Psoas muscle (tissue), 8 donors: ENCODE data around the gene TFPI. TPM values are rescaled to one million over a fixed set of nuclear protein-coding genes. Genes with fewer than 3 reads are reported as not detected.

ENCODE experiments used
- ATAC-seq, 4 donors: fragments of 200-7000 bp; cut with Tn5 transposase; one replicate each; pipeline ENCODE4 v1.9.1; 2020; ENCODE audit warnings: moderate library complexity in 3 of 4, mild to moderate bottlenecking in 2 of 4
- DNase-seq, 2 donors: peaks; one replicate each; pipeline ENCODE4 v3.0.0-alpha.2; 2020
- H3K27ac ChIP-seq: fragments of 200-600 bp; one replicate; pipeline ENCODE4 v1.8.0; 2022
- H3K27me3 ChIP-seq, 3 donors: fragments of 200-600 bp in 1 of 3; one replicate each; pipeline versions ENCODE4 v1.6.1 to v1.8.0; 2013 to 2022; ENCODE audit warnings: low read length in 2 of 3, mild to moderate bottlenecking in 2 of 3, moderate library complexity in 1 of 3; ENCODE audit not compliant: insufficient read depth in 3 of 3
- H3K36me3 ChIP-seq, 2 donors: fragments of 200-600 bp in 1 of 2; one replicate each; pipeline versions ENCODE4 v1.6.1 to v1.8.0; 2013 to 2022; ENCODE audit warnings: low read depth in 1 of 2, mild to moderate bottlenecking in 1 of 2, moderate library complexity in 1 of 2; ENCODE audit not compliant: insufficient read depth in 1 of 2
- H3K4me1 ChIP-seq: fragments of 200-600 bp; one replicate; pipeline ENCODE4 v1.8.0; 2022
- H3K4me3 ChIP-seq: fragments of 200-600 bp; one replicate; pipeline ENCODE4 v1.8.0; 2022; ENCODE audit warnings: mild to moderate bottlenecking
- H3K9me3 ChIP-seq: fragments of 200-600 bp; one replicate; pipeline ENCODE4 v1.8.0; 2022
- CTCF ChIP-seq: fragments of 200-600 bp; IDR thresholded peaks from one replicate; pipeline ENCODE4 v1.8.0; 2022; ENCODE audit warnings: antibody characterized with exemption
- WGBS, 3 donors: extraction: QIAGEN DNeasy Blood & Tissue Kit; methylation state at CpG; one replicate each; pipeline versions ENCODE4 v1.1.6 to v1.1.7; 2013; 5-methylcytosine and 5-hydroxymethylcytosine counted together
- intact Hi-C, 2 donors: fragments of 100-400 bp; cut with DNase I; formaldehyde crosslinking; loops; one replicate each; pipeline versions ENCODE4 v1.11.0 to v1.14.2; 2022
- polyA plus RNA-seq, 3 donors: library from polyadenylated mRNA; stranded (reverse); fragments of 200-250 nt; gene quantifications; one replicate each; pipeline ENCODE4 v1.2.3, GENCODE V29; 2013
- total RNA-seq, 4 donors: library from RNA; stranded (reverse); fragmentation: NEBNext Ultra II Directional in 2 of 4; extraction: Animal tissue kit (Norgen Biotek cat#: 25700) in 2 of 4; gene quantifications; one replicate each; pipeline versions ENCODE4 v1.2.1 to v1.2.4, GENCODE V29; 2021 to 2023
- donor health status: healthy with polysubstance abuse.
- donor health status: DM: no; HTN: no; CAD: no; lungs with moderate emphysema.
- donor health status: Bipolar disorder and iron deficiency.
- donor health status: healthy.
- donor health status: DM: yes; HTN: yes; CAD: no.
- donor health status: DM: no; HTN: no; CAD: no.
- donor health status: DM: no; HTN: no; CAD: no.
- donor health status: DM: yes; HTN: yes; CAD: no.

The TFPI gene
- total and polyA plus RNA-seq, 7 donors = 15.0 to 96.0 (median 42.6) TPM

- 71 to 85% (median 78%) methylated on average over 1 of the region's 1 CpG for WGBS, 3 donors
Measured at GRCh38 chr2:187495324-187495723, 58.9 kb downstream of the TFPI start.

GRCh38 chr2:187493877-187494568 lies 60.2 kb downstream of the TFPI start:
- Histone ChIP-seq H3K36me3 (peaks cover 0 to 43% of the 10 kb centered on the region in 2 donors), H3K4me3 (no peak overlapping the region), H3K27ac (no peak overlapping the region), H3K9me3 (no peaks in the 10 kb centered on the region), H3K27me3 (no peaks in the 10 kb centered on the region), H3K4me1 (no peaks in the 10 kb centered on the region)
- no peak for ATAC-seq
- intact Hi-C loops = no loop called here
- no peak for TF ChIP-seq CTCF
- no peak for DNase-seq
- 93 to 96% (median 94%) methylated on average over 3 of the region's 3 CpGs for WGBS, 3 donors

More at GRCh38 chr2:187495324-187495723, 58.9 kb downstream of the TFPI start:
- DNase-seq = no peak
- Histone ChIP-seq H3K27ac (no peak overlapping the region), H3K27me3 (no peaks in the 10 kb centered on the region), H3K4me1 (no peaks in the 10 kb centered on the region), H3K9me3 (no peaks in the 10 kb centered on the region), H3K36me3 (peaks cover 0 to 43% of the 10 kb centered on the region in 2 donors), H3K4me3 (no peak overlapping the region)
- intact Hi-C loops = no loop called here
- TF ChIP-seq CTCF = no peak
- ATAC-seq = no peak

DNA sequence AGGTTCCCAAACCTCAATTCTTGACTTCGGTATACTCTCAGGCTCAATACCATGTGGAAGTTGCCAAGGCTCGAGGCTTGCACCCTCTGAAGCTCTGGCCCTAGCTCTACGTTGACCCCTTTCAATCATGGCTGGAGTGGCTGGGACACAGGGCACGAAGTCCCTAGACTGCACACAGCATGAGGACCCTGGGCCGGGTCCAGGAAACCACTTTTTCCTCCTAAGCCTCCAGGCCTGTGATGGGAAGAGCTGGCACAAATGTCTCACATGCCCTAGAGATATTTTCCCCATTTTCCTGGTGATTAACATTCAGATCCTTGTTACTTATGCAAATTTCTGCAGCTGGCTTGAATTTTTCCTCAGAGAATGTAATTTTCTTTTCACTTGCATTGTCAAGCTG lies 61.1 kb downstream of the TFPI start:
- Histone ChIP-seq H3K27ac (no peak overlapping the region), H3K9me3 (no peaks in the 10 kb centered on the region), H3K36me3 (peaks cover 0 to 43% of the 10 kb centered on the region in 2 donors), H3K4me3 (no peak overlapping the region), H3K27me3 (no peaks in the 10 kb centered on the region), H3K4me1 (no peaks in the 10 kb centered on the region)
- WGBS, 3 donors = 86 to 87% (median 87%) methylated on average over 5 of the region's 5 CpGs
- TF ChIP-seq CTCF = no peak
- no peak for DNase-seq
- ATAC-seq = no peak
- intact Hi-C loops = no loop called here

DNA sequence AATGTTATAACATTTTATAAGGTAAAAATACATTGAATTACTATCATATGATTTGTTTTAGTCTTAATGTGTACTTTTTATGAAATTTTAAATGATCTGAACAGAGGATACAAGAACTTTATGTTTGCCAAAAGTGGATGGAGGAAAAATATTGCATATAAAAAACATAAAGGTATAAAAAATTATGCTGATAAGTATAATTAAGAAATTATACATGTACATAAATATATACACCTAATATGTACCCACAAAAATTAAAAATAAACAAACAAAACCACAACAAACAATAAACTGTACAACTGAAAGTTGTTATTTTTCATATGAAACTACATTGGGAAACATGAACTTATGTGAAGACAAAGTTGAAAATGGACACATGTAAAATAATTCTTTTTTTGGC lies 68.0 kb downstream of the TFPI start:
- H3K4me3 ChIP-seq = no peak overlapping the region
- H3K9me3 ChIP-seq = no peaks in the 10 kb centered on the region
- peaks cover 0 to 42% of the 10 kb centered on the region in 2 donors for H3K36me3 ChIP-seq
- TF ChIP-seq CTCF = no peak
- no peak for DNase-seq
- no peak for ATAC-seq
- H3K27ac ChIP-seq = no peak overlapping the region
- intact Hi-C loops = no loop called here
- H3K4me1 ChIP-seq = no peaks in the 10 kb centered on the region
- no peaks in the 10 kb centered on the region for H3K27me3 ChIP-seq

DNA sequence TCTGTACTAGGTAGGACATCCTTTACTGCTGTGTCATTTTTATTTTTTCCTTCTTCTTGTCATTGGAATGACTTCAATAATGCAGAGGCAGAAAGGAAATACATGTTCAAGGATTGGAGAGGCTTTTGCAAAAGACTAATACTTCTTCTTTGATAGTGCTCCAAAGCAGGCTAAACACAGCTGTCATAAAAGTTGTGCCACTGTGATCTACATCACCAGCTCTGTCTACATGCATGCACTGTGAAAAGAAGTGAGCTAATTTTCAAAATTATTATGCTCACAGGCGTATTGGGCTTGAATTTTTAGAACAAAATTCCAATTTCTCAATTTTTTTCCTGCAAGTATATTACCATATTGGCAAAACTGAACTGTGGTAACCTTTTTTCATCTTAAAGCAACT lies 68.7 kb downstream of the TFPI start:
- Histone ChIP-seq H3K4me3 (no peak overlapping the region), H3K27me3 (no peaks in the 10 kb centered on the region), H3K4me1 (no peaks in the 10 kb centered on the region), H3K36me3 (peaks cover 0 to 47% of the 10 kb centered on the region in 2 donors), H3K9me3 (no peaks in the 10 kb centered on the region), H3K27ac (no peak overlapping the region)
- ATAC-seq = peak in 2 of 4 donors; percentile 29 to 55
- no peak for TF ChIP-seq CTCF
- no peak for DNase-seq
- intact Hi-C loops = no loop called here
- 38 to 65% (median 57%) methylated on average over 1 of the region's 1 CpG for WGBS, 3 donors
